ENCODE data around the gene LBR.
"Not testable (repeated sequence)": the region's sequence is repeated elsewhere in the genome, so short reads cannot be mapped to it uniquely, and the experiment has no call there.

LBR gene

DNA sequence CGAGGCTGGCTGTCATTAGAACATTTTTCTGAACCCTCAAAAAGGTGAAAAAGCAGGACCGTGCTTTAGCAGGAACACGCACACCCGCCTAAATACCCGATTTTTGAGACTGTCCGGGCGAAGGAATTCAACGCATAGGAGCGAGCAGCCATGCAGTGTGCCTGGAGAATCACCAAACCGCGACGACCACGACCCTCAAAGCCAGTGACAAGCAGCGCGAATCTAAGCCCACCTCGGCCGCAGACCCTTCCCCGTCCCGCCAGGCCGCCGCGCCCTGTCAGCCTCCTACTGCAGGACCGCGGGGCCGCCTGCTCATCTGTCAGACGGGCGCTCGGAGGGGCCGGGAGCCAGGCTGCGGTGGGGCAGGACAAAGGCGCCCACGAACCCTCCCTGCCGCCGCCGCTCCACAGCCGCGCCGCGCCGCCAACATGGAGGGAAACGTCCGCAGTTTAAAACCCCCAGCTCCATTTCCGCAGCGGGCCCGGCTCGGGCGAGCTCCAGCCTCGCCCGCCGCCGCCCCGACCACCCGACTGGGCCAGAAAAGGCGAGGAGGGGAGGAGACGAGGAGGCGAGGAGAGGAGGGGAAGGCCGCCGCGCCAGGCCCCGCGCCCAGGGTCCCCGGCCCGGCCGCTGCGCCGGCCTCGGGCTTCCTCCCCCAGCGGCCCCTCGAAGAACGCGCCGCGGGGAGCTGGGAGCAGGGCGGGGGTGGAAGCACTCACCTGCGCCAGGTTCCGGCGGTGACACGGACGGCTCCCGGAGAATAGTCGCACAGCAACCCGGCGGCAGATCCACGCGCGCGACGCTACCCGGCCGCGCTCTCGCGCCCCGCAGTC is at the start of gene LBR:
Gene LBR, minus strand, starts transcription at position 804 of the 833 bp plus-strand sequence. CDS start 3,963 bp downstream, outside the sequence.
- no peak for DNase-seq

- DNase-seq = no peak
Observed at GRCh38 chr1:225477296-225477911, 49.6 kb upstream of the LBR start.

- DNase-seq = no peak
Observed at GRCh38 chr1:225476538-225476988, 48.7 kb upstream of the LBR start.

- DNase-seq = no peak
Observed at GRCh38 chr1:225476100-225476511, 48.3 kb upstream of the LBR start.

GRCh38 chr1:225474986-225475820 is 47.4 kb upstream of the LBR start:
- no peak for DNase-seq

DNA sequence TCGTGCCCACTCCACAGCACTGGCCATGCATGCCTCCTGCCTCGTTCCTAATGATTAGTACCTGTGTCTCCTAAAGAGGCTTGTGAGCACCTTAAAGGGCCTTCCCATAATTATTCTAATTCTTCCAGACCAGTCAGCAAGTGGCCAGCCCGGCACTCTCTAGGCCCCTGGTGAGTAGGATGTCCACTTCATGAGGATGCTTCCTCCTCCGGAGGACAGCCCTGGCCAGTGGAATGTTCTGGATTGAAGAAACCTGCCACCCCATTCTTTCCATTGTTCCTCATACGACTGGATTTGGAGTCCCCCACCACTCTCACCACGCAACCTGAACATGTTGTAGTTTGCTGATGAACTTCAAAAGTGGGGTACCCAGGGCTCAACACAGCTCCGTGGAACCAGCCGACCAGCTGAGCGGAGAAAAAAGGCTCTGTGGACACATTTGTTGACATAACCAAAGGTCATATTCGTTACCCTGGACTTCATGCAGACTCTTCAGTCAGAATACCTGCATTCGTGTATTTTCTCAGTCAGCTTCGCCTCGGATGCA is 46.7 kb upstream of the LBR start:
- DNase-seq = no peak

- DNase-seq = not testable (repeated sequence)
Observed at GRCh38 chr1:225473676-225474438, 46.0 kb upstream of the LBR start.

DNA sequence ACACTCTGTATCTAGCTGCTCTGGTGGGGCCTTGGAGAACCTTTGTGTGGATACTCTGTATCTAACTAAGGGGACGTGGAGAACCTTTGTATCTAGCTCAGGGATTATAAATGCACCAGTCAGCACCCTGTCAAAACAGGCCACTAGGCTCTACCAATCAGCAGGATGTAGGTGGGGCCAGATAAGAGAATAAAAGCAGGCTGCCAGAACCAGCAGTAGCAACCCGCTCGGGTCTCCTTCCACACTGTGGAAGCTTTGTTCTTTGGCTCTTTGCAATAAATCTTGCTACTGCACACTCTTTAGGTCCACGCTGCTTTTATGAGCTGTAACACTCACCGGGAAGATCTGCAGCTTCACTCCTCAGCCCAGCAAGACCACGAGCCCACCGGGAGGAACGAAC is 45.4 kb upstream of the LBR start:
- DNase-seq = not testable (repeated sequence)

GRCh38 chr1:225471453-225472301 is 43.8 kb upstream of the LBR start:
- no peak for DNase-seq

DNA sequence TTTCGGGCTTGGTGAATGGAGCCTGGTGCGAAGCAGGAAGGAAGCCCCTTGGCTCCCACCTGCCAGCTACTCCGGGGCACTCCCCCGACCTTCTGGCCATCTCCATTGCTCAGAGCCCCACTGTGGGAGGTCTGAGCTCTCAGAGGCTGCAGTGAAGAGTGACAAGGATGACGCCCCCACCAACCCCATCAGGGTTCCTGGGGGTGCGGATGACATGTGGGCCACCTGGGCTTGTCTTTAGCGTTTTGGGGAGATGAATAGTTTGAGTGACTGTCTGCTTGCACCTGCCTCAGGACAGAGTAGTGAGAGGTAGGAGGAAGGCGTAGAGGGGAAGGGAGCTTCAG is 43.2 kb upstream of the LBR start:
- no peak for DNase-seq

DNA sequence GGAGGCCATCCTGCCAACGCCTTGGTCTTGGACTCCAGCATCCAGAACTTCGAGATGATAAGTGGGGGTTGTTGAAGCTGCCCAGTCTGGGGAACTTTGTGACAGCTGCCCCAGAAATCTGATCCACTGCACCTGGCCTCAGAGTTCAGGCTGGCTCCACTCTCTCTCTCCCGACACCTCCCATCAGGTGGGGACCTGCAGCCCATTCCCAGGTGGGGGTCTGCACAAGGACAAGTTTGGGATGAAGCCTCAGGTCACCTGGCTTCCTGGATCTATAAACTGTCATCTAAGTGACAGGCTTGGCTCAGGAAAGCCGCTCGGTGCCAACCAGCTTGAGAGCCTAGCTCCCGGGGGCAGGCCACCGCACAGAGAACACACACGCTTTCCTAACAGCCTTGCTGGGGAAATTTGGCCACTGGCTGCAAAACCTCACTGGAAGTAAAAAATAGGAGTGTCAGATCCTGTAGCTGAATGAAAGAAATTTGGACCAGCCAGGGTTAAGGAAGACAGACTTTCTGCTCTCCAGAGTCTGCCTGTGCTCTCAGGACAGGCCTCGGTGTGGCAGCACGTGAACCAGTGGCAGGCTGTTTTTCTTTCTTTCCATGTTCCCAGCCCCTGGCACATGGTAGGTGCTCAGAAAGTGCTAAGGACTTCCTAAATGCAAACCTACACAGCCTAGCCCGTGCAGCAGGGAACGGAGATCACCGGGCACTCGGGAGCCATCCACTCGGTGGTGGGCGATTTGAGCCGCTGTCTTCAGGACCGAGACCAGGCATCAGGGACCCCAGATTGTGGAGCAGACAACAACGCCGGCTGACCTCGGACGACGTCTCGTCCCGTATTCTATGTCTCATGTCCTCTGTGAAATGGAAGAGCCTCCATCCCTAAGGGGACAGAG is 42.6 kb upstream of the LBR start:
- no peak for DNase-seq

DNA sequence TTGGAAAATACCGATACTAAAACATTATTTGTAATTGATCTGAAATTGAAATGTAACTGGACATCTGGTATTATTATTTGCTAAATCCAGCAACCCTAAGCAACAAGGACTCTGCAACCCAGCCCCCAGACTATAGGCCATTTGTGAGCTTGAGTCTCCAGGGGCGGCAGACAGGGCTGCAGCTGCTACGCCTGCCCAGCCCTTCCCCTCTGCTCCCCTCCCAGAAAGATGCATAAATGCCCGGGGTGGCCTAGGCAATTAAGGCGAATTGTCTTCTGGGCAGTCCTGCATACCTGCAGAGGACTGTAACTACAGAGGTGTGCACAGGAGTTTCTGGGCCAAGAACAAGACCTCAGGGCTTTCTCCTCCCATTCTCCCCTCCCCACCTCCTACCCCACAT is 41.2 kb upstream of the LBR start:
- DNase-seq = no peak

- DNase-seq = no peak
Observed at GRCh38 chr1:225468270-225469020, 40.6 kb upstream of the LBR start.

- no peak for DNase-seq
Observed at GRCh38 chr1:225467193-225468020, 39.6 kb upstream of the LBR start.

DNA sequence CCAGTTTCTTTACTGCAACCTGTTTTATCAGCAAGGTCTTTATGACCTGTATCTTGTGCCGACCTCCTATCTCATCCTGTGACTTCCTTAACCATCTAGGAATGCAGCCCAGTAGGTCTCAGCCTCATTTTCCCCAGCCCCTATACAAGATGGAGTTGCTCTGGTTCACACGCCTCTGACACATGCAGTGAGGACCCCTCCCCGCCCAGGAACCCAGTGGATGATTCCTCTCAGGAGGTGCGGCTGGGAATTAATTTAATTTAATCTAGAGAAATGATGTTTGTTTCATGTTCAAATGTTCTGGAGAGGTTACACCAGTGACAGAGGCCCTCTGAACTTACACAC is 39.0 kb upstream of the LBR start:
- DNase-seq = no peak

DNA sequence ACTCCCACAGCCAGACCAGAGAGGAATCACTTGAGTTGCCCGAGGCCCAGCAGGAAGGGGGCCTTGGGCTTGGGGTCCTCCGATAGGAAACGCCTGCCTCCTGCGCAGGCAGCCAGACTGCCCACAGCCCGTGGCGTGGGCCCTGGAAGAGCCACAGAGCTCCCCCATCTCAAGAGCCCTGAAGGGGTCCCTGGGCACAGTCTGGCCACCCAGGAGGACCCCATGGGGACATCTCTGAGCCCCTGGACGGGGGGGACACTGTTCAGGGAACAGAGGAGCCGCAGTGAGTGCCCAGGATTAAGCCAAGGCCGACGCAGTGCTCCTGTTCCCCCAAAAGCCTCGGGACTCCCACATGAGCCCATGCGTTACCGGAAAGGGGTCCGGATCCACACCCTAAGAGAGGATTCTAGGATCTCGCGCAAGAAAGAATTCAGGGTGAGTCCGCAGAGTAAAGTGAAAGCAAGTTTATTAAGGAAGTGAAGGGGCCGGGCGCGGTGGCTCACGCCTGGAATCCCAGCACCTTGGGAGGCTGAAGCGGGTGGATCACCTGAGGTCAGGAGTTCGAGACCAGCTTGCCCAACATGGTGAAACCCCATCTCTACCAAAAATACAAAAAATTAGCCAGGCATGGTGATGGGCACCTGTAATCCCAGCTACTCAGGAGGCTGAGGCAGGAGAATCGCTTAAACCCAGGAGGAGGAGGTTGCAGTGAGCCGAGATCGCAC is 38.1 kb upstream of the LBR start:
- DNase-seq = no peak

- no peak for DNase-seq
Observed at GRCh38 chr1:225464851-225465792, 37.3 kb upstream of the LBR start.
